OCI-LY1 (cell line): ENCODE measurements around the gene NBEAL1.
"Not testable (repeated sequence)": the region's sequence is repeated elsewhere in the genome, so short reads cannot be mapped to it uniquely, and the experiment has no call there.

Experiments used
- CTCF ChIP-seq: fragments of 200-600 bp; sonication (generic), shearing (Covaris generic); IDR thresholded peaks from 2 replicates; pipeline ENCODE4 v1.5.1; 2017; ENCODE audit warnings: mild to moderate bottlenecking, antibody characterized with exemption, low read length, moderate library complexity, mixed read lengths
- EZH2 ChIP-seq: fragments of 200-600 bp; sonication (generic), shearing (Covaris generic); IDR thresholded peaks from 2 replicates; pipeline ENCODE4 v1.8.0; 2017; ENCODE audit warnings: borderline replicate concordance, mixed run types, mild to moderate bottlenecking, antibody characterized with exemption, low read length, moderate library complexity, mixed read lengths

GRCh38 chr2:203190547-203190946 lies 175.9 kb downstream of the NBEAL1 start:
- TF ChIP-seq CTCF, EZH2: not testable (repeated sequence)
